ENCODE results near the gene CMTR2. TPM values are rescaled to one million over a fixed set of nuclear protein-coding genes. Genes with fewer than 3 reads are reported as not detected.

The CMTR2 gene
- total and polyA plus RNA-seq, 4 donors = 21.1 to 36.3 (median 25.6) TPM

DNA sequence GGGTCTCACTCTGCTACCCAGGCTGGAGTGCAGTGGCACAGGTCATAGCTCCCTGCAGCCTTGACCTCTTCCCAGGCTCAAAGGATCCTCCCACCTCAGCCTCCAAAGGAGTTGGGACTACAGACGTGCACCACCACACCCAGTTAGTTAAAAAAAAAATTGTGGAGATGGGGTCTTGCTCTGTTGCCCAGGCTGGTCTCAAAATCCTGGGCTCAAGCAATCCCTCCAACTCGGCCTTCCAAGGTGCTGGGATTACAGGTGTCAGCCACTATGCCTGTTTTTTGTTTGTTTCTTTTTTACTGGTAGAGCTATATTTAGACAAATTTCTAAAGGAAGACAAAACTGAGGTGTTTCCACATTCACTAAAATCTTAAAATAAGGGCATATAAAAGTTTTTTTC, 1.7 kb downstream of the CMTR2 start:
- H3K27me3 ChIP-seq (ENCODE audit: control insufficient read depth, insufficient read depth, low read length) = no peaks in the 10 kb centered on the region
- H3K36me3 ChIP-seq (ENCODE audit: control insufficient read depth, insufficient read depth, low read length) = no peaks in the 10 kb centered on the region
- H3K4me1 ChIP-seq (ENCODE audit: control insufficient read depth, insufficient read depth, low read length) = peaks cover 8% of the 10 kb centered on the region
- DNase-seq (ENCODE audit: low read depth in 4 of 6, low spot score in 6 of 6) = no peak
- no peak overlapping the region for H3K4me3 ChIP-seq (ENCODE audit: low read depth, low read length)
- H3K27ac ChIP-seq (ENCODE audit: low read depth, low read length) = no peak overlapping the region
- no CpG with 5 or more reads among the region's 2 CpGs for WGBS (ENCODE audit: insufficient coverage)
- no peaks in the 10 kb centered on the region for H3K9me3 ChIP-seq (ENCODE audit: control insufficient read depth, insufficient read depth, low read length)

DNA sequence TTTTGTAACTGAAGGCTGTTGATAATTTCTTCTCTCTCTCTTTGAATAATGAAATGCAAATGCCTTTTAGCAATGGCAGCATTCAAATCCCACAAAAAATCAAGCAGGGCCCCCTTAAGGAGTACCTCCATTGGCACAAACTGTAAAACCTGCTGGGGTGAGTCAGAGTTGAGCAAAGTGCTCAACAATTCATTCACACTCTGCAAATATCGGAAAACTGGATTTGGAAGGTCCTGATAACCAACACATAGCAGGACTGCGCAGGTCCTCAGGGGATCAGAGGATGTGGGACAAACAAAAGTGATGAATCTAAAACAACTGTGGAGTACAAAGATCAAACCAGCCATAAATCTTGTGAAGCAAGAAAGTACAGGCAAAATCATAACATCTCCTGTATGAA, 5.6 kb downstream of the CMTR2 start:
- H3K27me3 ChIP-seq (ENCODE audit: control insufficient read depth, insufficient read depth, low read length) = no peaks in the 10 kb centered on the region
- no peak overlapping the region for H3K4me3 ChIP-seq (ENCODE audit: low read depth, low read length)
- H3K4me1 ChIP-seq (ENCODE audit: control insufficient read depth, insufficient read depth, low read length) = peaks cover 4% of the 10 kb centered on the region
- no peaks in the 10 kb centered on the region for H3K36me3 ChIP-seq (ENCODE audit: control insufficient read depth, insufficient read depth, low read length)
- no CpG with 5 or more reads among the region's 2 CpGs for WGBS (ENCODE audit: insufficient coverage)
- H3K9me3 ChIP-seq (ENCODE audit: control insufficient read depth, insufficient read depth, low read length) = no peaks in the 10 kb centered on the region
- H3K27ac ChIP-seq (ENCODE audit: low read depth, low read length) = no peak overlapping the region
- no peak for DNase-seq (ENCODE audit: low read depth in 4 of 6, low spot score in 6 of 6)

DNA sequence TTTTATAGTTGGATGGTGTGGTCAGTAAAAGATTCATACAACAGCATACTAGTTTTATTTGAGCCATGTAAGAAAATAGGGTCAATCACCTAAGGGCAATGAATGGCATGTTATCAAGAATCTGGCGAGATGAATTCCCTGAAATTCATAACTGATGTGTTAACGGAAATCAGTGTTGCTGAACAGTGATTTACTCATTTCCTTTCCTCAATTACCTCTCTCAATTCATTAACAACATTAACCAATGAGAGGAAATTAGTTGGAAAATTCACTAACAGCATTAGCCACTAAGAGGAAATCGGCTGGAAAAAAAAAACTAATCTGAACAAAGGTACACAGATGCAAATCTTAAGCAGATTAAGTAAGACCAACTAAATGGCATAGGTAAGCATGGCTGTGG, 6.3 kb downstream of the CMTR2 start:
- no peak for DNase-seq (ENCODE audit: low read depth in 4 of 6, low spot score in 6 of 6)
- no peaks in the 10 kb centered on the region for H3K9me3 ChIP-seq (ENCODE audit: control insufficient read depth, insufficient read depth, low read length)
- 80% methylated on average over 1 of the region's 3 CpGs for WGBS (ENCODE audit: insufficient coverage)
- no peak overlapping the region for H3K27ac ChIP-seq (ENCODE audit: low read depth, low read length)
- H3K36me3 ChIP-seq (ENCODE audit: control insufficient read depth, insufficient read depth, low read length) = no peaks in the 10 kb centered on the region
- peaks cover 4% of the 10 kb centered on the region for H3K4me1 ChIP-seq (ENCODE audit: control insufficient read depth, insufficient read depth, low read length)
- H3K4me3 ChIP-seq (ENCODE audit: low read depth, low read length) = no peak overlapping the region
- no peaks in the 10 kb centered on the region for H3K27me3 ChIP-seq (ENCODE audit: control insufficient read depth, insufficient read depth, low read length)

DNA sequence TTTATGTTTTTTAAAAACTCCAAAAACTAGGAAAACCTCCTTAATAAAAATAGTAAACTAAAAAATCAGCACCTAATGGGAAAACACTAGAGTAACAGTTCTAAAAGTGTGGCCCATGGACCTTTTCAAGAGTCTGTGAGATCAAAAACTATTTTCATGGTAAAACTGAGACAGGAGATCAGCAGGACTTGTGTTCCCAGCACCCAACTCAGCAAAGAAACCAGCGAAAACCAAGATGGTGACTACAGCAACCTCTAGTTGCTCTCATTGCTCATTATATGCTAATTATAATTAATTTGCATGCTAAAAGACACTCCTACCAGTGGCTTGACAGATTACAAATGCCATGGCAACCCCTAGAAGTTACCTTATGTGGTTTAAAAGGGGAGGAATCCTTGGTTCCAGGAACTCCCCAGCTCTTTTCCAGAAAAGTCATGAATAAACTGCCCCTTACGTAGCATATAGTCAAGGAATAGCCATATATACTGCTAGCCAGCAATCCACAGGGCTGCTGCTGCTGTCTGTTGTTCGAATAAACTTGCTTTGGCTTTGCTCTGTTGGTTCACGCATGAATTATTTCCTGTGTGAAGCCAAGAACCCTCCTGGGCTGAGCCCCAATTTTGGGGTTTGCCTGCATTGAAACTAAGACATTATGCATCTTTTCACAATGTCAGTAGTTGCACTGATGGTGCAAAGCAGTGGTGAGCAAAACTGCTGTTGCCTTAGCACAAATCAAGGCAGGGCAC, 12.4 kb downstream of the CMTR2 start:
- H3K4me1 ChIP-seq (ENCODE audit: control insufficient read depth, insufficient read depth, low read length) = no peaks in the 10 kb centered on the region
- H3K4me3 ChIP-seq (ENCODE audit: low read depth, low read length) = no peak overlapping the region
- DNase-seq (ENCODE audit: low read depth in 4 of 6, low spot score in 6 of 6) = peak in 1 of 6 donors; percentile 15
- peaks cover 6% of the 10 kb centered on the region for H3K9me3 ChIP-seq (ENCODE audit: control insufficient read depth, insufficient read depth, low read length)
- 81% methylated on average over 3 of the region's 4 CpGs for WGBS (ENCODE audit: insufficient coverage)
- H3K27me3 ChIP-seq (ENCODE audit: control insufficient read depth, insufficient read depth, low read length) = no peaks in the 10 kb centered on the region
- H3K36me3 ChIP-seq (ENCODE audit: control insufficient read depth, insufficient read depth, low read length) = no peaks in the 10 kb centered on the region
- no peak overlapping the region for H3K27ac ChIP-seq (ENCODE audit: low read depth, low read length)

DNA sequence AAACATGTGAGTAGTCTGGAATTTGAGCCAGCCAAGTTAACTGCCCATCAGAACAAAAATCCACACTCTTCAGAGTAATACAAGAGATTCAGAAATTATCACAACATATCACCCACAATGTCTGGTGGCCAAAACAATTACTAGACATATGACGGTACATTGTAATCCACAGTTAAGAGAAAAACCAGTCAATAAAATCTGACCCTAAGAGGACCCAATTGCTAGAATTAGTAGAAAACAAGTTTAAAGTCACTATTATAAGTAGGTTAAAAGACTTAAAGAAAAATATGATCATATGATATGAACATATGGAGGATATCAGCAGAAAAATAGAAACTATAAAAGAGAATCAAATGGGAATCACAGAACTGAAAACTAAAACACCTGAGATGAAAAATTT, 15.8 kb downstream of the CMTR2 start:
- no peak overlapping the region for H3K4me3 ChIP-seq (ENCODE audit: low read depth, low read length)
- peaks cover 6% of the 10 kb centered on the region for H3K9me3 ChIP-seq (ENCODE audit: control insufficient read depth, insufficient read depth, low read length)
- WGBS (ENCODE audit: insufficient coverage) = no CpG with 5 or more reads among the region's 1 CpG
- H3K27ac ChIP-seq (ENCODE audit: low read depth, low read length) = no peak overlapping the region
- H3K36me3 ChIP-seq (ENCODE audit: control insufficient read depth, insufficient read depth, low read length) = no peaks in the 10 kb centered on the region
- no peaks in the 10 kb centered on the region for H3K4me1 ChIP-seq (ENCODE audit: control insufficient read depth, insufficient read depth, low read length)
- no peak for DNase-seq (ENCODE audit: low read depth in 4 of 6, low spot score in 6 of 6)
- no peaks in the 10 kb centered on the region for H3K27me3 ChIP-seq (ENCODE audit: control insufficient read depth, insufficient read depth, low read length)

DNA sequence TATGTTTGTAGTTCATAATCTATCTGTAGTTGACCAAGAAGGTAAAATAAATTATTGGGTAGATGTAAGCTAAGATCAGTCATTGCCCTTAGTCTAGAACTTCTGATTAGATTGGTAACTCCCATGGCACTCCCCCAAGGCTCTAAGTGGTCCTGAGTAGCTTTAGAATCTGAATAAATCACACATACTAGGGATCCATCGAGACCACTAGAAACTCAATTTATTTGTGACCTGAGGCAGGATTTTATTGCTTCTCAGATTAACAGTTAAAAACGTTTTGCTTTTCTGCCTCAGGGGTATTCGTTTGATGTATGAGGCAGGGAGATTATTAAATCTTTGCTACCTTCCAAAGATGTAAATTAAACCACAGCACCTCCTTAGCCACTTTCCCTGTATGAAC, 24.9 kb downstream of the CMTR2 start:
- Histone ChIP-seq H3K4me1 (ENCODE audit: control insufficient read depth, insufficient read depth, low read length) (no peaks in the 10 kb centered on the region), H3K4me3 (ENCODE audit: low read depth, low read length) (no peak overlapping the region), H3K27me3 (ENCODE audit: control insufficient read depth, insufficient read depth, low read length) (no peaks in the 10 kb centered on the region), H3K36me3 (ENCODE audit: control insufficient read depth, insufficient read depth, low read length) (no peaks in the 10 kb centered on the region), H3K9me3 (ENCODE audit: control insufficient read depth, insufficient read depth, low read length) (no peaks in the 10 kb centered on the region), H3K27ac (ENCODE audit: low read depth, low read length) (no peak overlapping the region)
- peak in 1 of 6 donors; percentile 53 for DNase-seq (ENCODE audit: low read depth in 4 of 6, low spot score in 6 of 6)
- no CpG with 5 or more reads among the region's 3 CpGs for WGBS (ENCODE audit: insufficient coverage)

DNA sequence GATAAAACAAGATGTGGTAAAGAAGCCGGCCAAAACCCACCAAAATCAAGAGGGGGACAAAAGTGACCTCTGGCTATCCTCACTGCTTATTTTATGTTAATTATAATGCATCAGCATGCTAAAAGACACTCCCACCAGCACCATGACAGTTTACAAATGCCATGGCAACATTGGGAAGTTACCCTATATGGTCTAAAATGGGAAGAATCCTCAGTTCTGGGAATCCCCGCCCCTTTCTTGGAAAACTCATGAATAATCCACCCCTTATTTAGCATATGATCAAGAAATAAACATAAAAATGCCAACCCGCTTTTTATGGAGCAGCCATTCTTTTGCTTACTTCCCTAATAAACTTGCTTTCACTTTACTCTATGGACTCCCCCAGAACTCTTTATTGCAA, 25.6 kb downstream of the CMTR2 start:
- H3K9me3 ChIP-seq (ENCODE audit: control insufficient read depth, insufficient read depth, low read length) = no peaks in the 10 kb centered on the region
- no peak for DNase-seq (ENCODE audit: low read depth in 4 of 6, low spot score in 6 of 6)
- no peak overlapping the region for H3K4me3 ChIP-seq (ENCODE audit: low read depth, low read length)
- 93% methylated on average over 2 of the region's 3 CpGs for WGBS (ENCODE audit: insufficient coverage)
- H3K36me3 ChIP-seq (ENCODE audit: control insufficient read depth, insufficient read depth, low read length) = no peaks in the 10 kb centered on the region
- no peaks in the 10 kb centered on the region for H3K27me3 ChIP-seq (ENCODE audit: control insufficient read depth, insufficient read depth, low read length)
- no peak overlapping the region for H3K27ac ChIP-seq (ENCODE audit: low read depth, low read length)
- H3K4me1 ChIP-seq (ENCODE audit: control insufficient read depth, insufficient read depth, low read length) = no peaks in the 10 kb centered on the region

DNA sequence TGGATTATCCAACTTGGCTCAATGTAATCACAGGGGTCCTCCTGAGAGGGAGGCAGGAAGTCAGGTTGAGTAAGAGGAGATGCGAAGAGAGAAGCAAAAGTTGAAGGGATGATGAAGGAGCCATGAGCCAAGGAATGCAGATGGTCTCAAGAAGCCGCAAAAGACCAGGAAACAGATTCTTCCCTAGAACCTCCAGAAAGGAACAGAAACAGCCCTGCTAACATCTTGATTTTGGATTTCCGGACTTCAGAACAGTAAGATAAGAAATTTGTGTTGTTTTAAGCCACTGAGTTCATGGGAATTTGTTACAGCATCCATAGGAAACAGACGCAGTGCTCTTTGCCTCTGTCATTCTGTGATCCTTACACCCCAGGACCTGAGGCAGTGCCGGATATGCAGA, 26.8 kb downstream of the CMTR2 start:
- Histone ChIP-seq H3K36me3 (ENCODE audit: control insufficient read depth, insufficient read depth, low read length) (no peaks in the 10 kb centered on the region), H3K4me1 (ENCODE audit: control insufficient read depth, insufficient read depth, low read length) (no peaks in the 10 kb centered on the region), H3K9me3 (ENCODE audit: control insufficient read depth, insufficient read depth, low read length) (no peaks in the 10 kb centered on the region), H3K27me3 (ENCODE audit: control insufficient read depth, insufficient read depth, low read length) (no peaks in the 10 kb centered on the region), H3K4me3 (ENCODE audit: low read depth, low read length) (no peak overlapping the region), H3K27ac (ENCODE audit: low read depth, low read length) (no peak overlapping the region)
- DNase-seq (ENCODE audit: low read depth in 4 of 6, low spot score in 6 of 6) = no peak
- 83% methylated on average over 1 of the region's 5 CpGs for WGBS (ENCODE audit: insufficient coverage)

DNA sequence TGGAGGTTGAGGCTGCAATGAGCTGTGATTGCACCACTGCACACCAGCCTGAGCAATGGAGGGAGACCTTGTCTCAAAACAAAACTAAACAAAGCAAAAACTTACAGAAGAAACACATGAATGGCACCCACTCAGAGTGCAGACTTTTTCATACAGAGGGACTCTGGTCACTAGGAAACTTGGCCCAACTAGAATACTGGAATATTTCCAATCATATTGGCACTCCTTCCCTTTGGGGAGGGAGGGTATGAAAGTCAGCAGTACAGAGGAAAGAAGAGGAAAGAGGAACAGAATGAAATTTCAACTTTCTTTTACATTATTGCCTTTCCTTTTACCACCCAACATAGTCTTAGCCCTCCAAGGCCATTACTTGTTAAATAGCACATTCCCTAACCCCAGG, 28.2 kb downstream of the CMTR2 start:
- no peaks in the 10 kb centered on the region for H3K36me3 ChIP-seq (ENCODE audit: control insufficient read depth, insufficient read depth, low read length)
- peaks cover under 1% of the 10 kb centered on the region for H3K4me1 ChIP-seq (ENCODE audit: control insufficient read depth, insufficient read depth, low read length)
- no peaks in the 10 kb centered on the region for H3K9me3 ChIP-seq (ENCODE audit: control insufficient read depth, insufficient read depth, low read length)
- DNase-seq (ENCODE audit: low read depth in 4 of 6, low spot score in 6 of 6) = peak in 3 of 6 donors; percentile 8 to 35 (median 20)
- no peak overlapping the region for H3K4me3 ChIP-seq (ENCODE audit: low read depth, low read length)
- H3K27ac ChIP-seq (ENCODE audit: low read depth, low read length) = no peak overlapping the region
- H3K27me3 ChIP-seq (ENCODE audit: control insufficient read depth, insufficient read depth, low read length) = no peaks in the 10 kb centered on the region

DNA sequence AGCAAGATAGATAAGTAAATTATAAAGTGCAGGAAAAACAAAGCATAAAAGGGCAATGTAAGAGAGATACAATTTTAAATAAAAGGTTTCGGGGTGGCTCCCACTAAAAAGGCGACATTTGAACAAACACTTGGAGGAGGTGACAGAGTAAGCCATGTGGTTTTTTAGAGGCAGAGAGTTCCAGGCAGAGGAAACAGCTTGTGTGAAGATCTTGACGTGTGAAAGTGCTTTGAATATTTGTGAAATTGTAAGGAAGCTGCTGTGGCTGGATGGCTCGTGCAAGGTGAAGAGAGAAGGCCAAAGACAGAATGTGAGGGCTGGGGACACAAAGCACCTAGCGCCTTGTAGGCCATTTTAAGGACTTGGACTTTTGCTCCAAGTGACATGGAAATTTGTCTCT, 30.1 kb downstream of the CMTR2 start:
- Histone ChIP-seq H3K4me1 (ENCODE audit: control insufficient read depth, insufficient read depth, low read length) (peaks cover 7% of the 10 kb centered on the region), H3K9me3 (ENCODE audit: control insufficient read depth, insufficient read depth, low read length) (no peaks in the 10 kb centered on the region), H3K27me3 (ENCODE audit: control insufficient read depth, insufficient read depth, low read length) (no peaks in the 10 kb centered on the region), H3K4me3 (ENCODE audit: low read depth, low read length) (no peak overlapping the region), H3K27ac (ENCODE audit: low read depth, low read length) (no peak overlapping the region), H3K36me3 (ENCODE audit: control insufficient read depth, insufficient read depth, low read length) (no peaks in the 10 kb centered on the region)
- WGBS (ENCODE audit: insufficient coverage) = 84% methylated on average over 5 of the region's 5 CpGs
- DNase-seq (ENCODE audit: low read depth in 4 of 6, low spot score in 6 of 6) = no peak
